ENCODE measurements around the gene CDKN2AIPNL.

GRCh38 chr5:134430001-134430569 lies 18.4 kb upstream of the CDKN2AIPNL start:
- TF ChIP-seq EZH2 (IDR thresholded peaks at IDR 0.05; ENCODE audit: borderline replicate concordance, low read depth, low read length, severe bottlenecking) (no peak), CTCF (IDR thresholded peaks at IDR 0.05; ENCODE audit: extremely low read depth in 1 of 2, insufficient read depth in 1 of 2, low read depth in 1 of 2, low read length in 2 of 2) (no peak), MYC (IDR thresholded peaks at IDR 0.05; ENCODE audit: low read depth, low read length) (no peak), POLR2A (IDR thresholded peaks at IDR 0.05; ENCODE audit: low read depth, low read length) (no peak), POLR2AphosphoS5 (IDR thresholded peaks at IDR 0.05; ENCODE audit: insufficient read depth, low read depth, low read length) (no peak), FOS (IDR thresholded peaks at IDR 0.05; ENCODE audit: borderline replicate concordance, insufficient read depth, low read length) (no peak), GATA2 (IDR thresholded peaks at IDR 0.05; ENCODE audit: insufficient read depth, insufficient read length, low read depth, low read length) (no peak), JUN (IDR thresholded peaks at IDR 0.05; ENCODE audit: borderline replicate concordance, insufficient read depth, insufficient read length, low read depth) (no peak)
- TF ChIP-seq, protein P1, sequence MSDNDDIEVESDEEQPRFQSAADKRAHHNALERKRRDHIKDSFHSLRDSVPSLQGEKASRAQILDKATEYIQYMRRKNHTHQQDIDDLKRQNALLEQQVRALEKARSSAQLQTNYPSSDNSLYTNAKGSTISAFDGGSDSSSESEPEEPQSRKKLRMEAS (IDR thresholded peaks at IDR 0.05; ENCODE audit: insufficient read depth, insufficient read length), result no peak

All from endothelial cell of umbilical vein (primary cell).